ENCODE data around the gene MIAT.

GRCh38 chr22:26660961-26661578, 3.7 kb downstream of the MIAT start:
- TF ChIP-seq, protein P1, sequence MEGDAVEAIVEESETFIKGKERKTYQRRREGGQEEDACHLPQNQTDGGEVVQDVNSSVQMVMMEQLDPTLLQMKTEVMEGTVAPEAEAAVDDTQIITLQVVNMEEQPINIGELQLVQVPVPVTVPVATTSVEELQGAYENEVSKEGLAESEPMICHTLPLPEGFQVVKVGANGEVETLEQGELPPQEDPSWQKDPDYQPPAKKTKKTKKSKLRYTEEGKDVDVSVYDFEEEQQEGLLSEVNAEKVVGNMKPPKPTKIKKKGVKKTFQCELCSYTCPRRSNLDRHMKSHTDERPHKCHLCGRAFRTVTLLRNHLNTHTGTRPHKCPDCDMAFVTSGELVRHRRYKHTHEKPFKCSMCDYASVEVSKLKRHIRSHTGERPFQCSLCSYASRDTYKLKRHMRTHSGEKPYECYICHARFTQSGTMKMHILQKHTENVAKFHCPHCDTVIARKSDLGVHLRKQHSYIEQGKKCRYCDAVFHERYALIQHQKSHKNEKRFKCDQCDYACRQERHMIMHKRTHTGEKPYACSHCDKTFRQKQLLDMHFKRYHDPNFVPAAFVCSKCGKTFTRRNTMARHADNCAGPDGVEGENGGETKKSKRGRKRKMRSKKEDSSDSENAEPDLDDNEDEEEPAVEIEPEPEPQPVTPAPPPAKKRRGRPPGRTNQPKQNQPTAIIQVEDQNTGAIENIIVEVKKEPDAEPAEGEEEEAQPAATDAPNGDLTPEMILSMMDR (tag by site-specific recombination; IDR thresholded peaks at IDR 0.05), result no peak
- TF ChIP-seq ZNF660 (tag by site-specific recombination; IDR thresholded peaks at IDR 0.05), result no peak
- TF ChIP-seq, protein P2, sequence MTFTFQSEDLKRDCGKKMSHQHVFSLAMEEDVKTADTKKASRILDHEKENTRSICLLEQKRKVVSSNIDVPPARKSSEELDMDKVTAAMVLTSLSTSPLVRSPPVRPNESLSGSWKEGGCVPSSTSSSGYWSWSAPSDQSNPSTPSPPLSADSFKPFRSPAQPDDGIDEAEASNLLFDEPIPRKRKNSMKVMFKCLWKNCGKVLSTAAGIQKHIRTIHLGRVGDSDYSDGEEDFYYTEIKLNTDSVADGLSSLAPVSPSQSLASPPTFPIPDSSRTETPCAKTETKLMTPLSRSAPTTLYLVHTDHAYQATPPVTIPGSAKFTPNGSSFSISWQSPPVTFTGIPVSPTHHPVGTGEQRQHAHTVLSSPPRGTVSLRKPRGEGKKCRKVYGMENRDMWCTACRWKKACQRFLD (tag by site-specific recombination; IDR thresholded peaks at IDR 0.05), result no peak
- no peak for TF ChIP-seq ZNF423 (tag by site-specific recombination; IDR thresholded peaks at IDR 0.05)
- TF ChIP-seq ZNF624 (tag by site-specific recombination; IDR thresholded peaks at IDR 0.05), result no peak
- TF ChIP-seq ELK4 (IDR thresholded peaks at IDR 0.05; ENCODE audit: borderline replicate concordance, low read depth, low read length), result no peak
- TF ChIP-seq PRDM6 (tag by site-specific recombination; IDR thresholded peaks at IDR 0.05), result no peak
- no peak for TF ChIP-seq ZNF623 (tag by site-specific recombination; IDR thresholded peaks at IDR 0.05)

All from HEK293 (cell line).